HPDE6-E6E7 (cell line): ENCODE results near the gene ARL2BP.

ENCODE experiments used
- DNase-seq: peaks from one replicate; pipeline ENCODE4 v3.0.0; 2011; ENCODE audit warnings: missing footprints; ENCODE audit errors: extremely low spot score

ARL2BP gene

DNA sequence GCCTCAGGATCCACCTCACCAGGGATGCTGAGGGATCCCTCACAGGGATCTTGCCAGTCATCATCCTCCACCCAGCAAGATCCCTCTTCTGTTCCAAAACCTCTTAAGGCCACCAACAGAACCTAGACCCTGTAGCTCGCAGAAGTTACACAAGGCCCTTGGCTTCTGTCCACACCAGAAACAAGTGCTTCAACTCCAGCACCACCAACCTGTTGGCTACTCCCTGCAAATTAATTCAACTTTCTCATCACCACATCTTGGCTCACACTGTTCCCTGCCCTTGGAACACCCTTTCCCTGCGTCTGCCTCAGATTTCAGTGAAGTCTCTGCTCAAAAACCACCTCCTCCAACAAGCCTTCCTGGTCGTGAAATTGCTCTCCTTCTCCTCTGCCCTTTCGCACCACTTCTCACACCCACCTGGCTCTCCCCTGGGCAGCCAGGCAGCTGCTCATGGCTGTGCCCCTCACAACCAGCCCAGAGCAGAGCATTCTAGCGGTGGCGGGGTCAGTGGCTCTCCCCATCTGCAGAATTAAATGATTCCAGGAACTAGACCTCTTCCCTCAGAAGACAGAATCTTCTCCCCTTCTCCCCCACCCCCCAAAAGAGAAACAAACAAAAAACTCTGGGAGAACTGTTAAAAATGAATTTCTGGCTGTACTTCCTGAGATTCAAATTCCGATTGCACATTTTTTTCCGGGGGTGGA, 37.6 kb downstream of the ARL2BP start:
- DNase-seq, result no peak

GRCh38 chr16:57283214-57283958, 38.3 kb downstream of the ARL2BP start:
- no peak for DNase-seq

DNA sequence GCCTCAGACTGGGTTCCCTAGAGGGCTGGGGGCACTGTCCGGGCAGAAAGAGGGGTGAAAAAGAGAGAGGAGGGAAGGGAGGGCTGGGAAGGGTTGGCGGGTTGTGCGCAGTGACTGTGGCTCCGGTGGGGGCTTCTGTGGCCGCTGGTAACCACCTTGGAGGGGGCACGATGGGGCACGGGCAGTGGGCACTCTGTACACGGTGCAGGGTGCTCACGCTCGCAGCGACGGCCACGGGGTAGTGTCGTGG, 38.8 kb downstream of the ARL2BP start:
- no peak for DNase-seq

DNA sequence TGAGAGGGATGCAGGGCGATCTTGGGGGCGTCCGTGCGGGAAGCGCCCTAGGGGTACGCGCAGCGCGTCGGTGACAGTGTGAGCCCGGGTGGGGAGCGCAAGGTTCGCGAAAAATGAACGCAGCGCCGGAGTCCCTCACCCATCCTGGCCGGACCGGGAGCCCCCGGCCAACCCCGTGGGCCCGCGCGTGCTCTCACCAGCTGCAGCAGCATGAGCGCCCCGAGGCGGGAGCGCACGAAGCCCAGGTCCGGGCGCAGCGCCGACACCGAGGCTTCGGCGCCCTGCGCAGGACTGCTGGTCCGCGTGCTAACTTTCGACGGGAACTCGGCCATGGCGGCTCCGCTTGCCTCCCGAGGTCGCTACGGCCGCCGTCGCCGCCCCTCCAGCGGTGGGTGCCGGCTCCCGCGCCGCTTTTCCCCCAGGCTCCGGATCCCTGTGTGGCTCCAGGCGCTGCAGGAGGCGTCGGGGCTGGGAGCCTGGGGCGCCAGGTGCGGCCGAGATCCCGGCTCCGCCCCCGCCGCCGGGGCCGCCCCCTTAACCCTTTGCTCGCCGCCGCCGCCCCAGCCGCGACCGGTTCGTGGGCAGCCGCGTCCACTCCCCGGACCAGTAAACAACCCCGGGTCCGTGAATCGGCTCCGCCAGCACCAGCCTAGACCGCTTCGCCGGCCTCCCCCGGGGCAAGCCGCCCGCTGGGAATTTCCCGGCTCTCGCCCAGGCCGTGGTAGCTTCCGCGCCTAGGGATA, 39.3 kb downstream of the ARL2BP start, which contains the start of gene PLLP:
PLLP (minus strand) TSS at position 464 of the 743 bp plus-strand sequence; CDS start at position 332, 132 bp downstream.
- no peak for DNase-seq

DNA sequence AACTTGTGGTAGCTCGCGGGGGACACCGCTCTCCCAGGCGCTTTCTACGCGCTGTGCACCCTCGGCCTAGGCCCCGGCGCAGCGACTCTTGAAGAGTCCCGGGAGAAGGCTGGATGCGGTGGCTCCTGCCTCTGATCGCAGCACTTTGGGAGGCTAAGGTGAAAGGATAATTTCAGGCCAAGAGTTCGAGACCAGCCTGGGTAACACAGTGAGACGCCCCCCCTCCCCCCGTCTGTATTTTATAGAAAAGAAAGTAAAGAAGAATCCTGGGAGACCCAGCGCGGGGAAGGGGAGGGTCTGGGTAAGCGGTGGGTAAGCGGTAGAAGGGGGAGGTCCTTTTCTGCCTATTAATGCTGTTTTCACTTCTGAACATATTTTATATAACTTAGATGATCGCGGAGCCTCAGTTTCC, 39.9 kb downstream of the ARL2BP start:
- DNase-seq, result no peak

- no peak for DNase-seq
Measured at GRCh38 chr16:57285379-57285778, 40.3 kb downstream of the ARL2BP start.

- DNase-seq, result no peak
Measured at GRCh38 chr16:57289391-57290257, 44.6 kb downstream of the ARL2BP start.

DNA sequence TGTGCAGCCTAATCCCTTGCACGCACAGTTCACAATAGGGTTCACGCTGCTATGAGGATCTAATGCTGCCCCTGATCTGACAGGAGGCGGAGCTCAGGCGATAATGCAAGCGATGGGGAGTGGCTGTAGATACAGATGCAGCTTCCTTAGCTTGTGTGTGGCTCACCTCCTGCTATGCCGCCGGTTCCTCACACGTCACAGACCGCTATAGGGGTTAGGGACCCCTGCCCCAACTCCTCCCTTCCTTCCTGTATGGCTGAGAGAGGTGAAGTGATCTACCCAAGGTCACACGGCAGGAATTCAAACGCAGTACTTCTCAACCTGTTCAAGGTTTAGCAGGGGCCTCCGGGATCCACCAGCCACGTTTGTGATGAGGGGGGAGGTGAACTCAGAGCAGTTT, 52.8 kb downstream of the ARL2BP start:
- DNase-seq, result no peak

- DNase-seq, result peak; percentile 83
Measured at GRCh38 chr16:57299009-57299718, 54.1 kb downstream of the ARL2BP start.

DNA sequence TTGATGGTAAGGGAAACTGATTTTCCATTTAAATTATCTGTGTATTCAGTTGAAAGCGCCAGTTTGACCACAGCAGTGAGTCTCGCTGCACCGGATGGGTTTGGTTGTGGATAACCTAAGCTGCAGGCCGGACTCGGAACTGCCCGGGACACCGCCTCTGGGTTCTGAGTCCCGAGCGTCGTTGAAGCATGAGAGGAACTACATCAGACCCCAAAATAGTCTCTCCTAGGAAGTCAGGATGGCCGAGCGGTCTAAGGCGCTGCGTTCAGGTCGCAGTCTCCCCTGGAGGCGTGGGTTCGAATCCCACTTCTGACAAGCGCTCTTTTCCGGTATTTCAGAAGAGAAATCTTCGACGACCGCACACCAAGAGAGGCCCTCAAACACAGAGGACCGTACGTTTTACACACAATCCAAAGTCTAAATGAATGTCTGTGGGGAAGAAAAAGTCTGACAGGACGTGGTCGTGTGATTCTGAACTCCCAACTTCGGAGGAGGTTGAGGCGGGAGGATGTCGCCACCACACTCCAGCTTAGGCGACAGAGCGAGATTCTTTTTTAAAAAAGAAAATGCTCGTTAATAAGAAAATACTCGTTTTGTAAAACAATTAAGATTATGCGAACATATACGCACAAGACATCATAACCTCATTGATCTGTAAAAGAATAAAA, 54.8 kb downstream of the ARL2BP start:
- DNase-seq, result peak; percentile 84

DNA sequence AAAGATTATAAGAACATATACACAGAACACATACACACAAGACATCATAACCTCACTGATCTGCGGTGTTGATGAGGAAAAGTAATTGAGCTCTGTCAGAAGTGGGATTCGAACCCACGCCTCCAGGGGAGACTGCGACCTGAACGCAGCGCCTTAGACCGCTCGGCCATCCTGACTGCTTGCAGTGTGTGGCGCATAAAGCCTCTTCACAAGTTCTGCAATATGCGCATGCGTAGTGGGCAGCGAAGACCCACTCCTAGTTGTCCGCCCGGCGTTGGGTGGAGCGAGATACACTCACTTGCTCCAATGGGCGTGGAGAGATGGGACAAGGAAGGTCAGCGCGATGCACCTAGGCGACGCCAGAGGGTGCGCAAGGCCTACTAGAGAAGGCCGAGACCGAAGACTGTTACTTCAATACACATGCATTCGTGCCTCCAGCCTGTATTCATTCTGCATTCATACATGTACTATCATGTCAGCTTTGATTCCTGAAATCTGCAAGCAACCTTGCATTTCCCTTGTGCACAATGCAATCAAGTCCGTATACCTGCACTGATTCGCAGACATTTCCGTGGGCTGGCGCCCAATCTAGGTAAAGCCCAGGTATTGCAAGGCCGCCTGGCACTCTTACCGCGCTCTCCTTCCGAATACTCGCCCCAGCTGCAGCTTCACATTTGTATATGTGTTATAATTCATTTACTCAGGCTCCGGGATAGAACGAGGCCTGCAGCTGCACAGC, 55.5 kb downstream of the ARL2BP start:
- DNase-seq, result peak; percentile 96

GRCh38 chr16:57301126-57301817, 56.2 kb downstream of the ARL2BP start:
- no peak for DNase-seq
